Hematopoietic multipotent progenitor cell treated with erythropoietin and hydrocortisone succinate and interleukin-3 and kit ligand, for 4 days (in vitro differentiated cells): ENCODE measurements around the gene STK25.

Experiments
- DNase-seq: peaks from one replicate; pipeline ENCODE4 v3.0.0-alpha.2; 2015

Gene STK25

DNA sequence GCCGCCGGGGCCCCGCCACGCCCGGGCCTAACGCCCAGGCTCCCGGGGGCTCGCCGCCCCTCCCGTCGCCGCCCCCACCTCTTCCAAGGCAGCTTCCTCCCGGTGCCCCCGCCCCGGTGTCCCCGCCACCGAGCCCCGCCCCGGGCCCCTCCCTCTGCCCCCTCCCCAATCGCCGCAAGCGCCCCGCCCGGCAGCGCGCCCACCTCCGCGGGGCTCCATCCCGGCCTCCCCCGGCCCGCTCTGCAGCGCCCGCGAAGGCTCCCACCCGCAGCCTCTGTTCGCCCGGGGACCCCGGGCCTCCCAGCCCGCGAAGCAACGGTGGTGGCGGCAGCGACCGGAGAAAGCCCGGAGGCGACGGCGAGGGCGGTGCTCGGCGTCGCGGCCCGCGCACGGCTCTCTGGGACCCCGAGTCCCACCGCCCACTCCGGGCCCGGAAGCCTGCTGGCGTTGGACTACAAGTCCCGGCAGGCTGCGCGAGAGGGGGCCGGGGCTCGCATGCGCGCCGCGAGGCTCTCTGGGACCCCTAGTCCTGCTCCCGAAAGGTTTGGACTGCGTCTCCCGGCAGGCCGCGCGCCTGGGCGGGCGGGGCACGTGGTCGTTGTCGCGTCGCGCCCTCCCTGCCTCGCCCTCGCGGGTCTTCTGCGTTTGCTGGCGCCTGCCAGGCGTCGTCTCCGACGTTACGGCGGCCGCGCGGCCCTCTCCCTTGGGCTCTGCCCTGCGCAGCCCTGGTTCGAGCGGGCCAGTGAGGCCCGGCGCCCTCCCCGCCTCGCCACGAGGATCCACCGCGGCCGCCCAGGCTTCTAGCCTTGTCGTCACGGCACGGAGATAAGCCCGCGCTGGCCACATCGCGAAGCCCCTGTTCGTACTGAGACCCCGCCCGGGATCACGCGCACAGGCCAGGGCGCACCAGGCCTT lies at the start of gene STK25:
TSS of gene STK25 (minus strand) at position 345 of the 915 bp plus-strand sequence. CDS start 549 bp downstream, outside the sequence.
- DNase-seq: peak; percentile 99

DNA sequence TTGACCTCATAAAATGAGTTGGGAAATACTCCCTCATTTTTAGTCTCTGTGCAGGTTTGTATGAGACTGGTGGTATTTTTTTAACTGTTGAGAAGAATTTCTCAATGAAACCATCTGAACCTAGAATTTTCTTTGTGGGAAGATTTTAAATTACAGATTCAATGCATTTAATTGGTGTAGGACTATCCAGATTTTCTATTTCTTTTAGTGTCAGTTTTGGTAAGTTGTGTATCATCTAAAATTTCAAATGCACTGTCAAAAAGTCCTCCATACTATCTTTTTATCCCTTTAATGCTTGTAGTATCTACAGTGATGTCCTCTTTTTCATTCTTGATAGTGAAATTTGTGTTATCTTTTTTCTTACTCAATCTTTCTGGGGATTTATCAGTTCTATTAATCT lies 48.4 kb upstream of the STK25 start:
- DNase-seq: no peak

- no peak for DNase-seq
These were observed 47.3 kb upstream of the STK25 start for GRCh38 chr2:241555711-241556110.

DNA sequence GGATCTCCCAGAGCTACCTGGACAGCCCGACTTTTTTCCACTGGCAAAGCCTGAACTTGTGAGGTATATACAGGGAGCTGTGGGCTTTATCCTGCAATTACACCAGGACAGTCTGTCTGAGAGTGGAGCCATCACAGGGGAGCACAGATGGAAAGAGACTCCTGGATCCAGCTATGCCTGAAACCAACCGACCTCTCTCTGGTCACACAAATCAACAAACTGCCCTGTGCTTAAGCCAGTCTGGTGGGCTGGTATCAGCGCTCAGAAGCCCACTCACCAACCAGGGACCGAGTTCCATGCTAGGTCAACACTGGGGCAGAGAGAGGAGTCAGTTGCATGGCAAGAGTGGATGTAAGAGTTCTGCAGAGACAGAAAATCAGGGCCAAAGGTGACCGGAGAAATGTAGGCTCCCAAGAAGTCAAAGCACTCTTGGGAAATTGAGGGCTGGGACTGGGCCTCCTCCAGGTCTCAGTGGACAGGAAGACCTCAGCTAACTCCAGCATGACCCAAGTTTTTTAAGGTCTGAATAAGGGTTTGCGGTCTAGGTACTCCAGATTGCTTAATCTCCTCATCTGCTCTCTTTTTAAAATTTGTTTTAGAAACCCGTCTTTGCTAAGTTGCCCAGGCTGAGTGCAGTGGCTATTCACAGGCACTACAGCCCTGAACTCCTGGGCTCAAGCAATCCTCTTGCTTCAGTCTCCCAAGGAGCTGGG lies 46.4 kb upstream of the STK25 start:
- DNase-seq: no peak

GRCh38 chr2:241553981-241554380 lies 45.6 kb upstream of the STK25 start:
- DNase-seq: no peak

GRCh38 chr2:241553512-241553830 lies 45.1 kb upstream of the STK25 start:
- no peak for DNase-seq

GRCh38 chr2:241551998-241552737 lies 43.8 kb upstream of the STK25 start:
- DNase-seq: no peak

- no peak for DNase-seq
These were observed 43.2 kb upstream of the STK25 start for GRCh38 chr2:241551599-241551997.

DNA sequence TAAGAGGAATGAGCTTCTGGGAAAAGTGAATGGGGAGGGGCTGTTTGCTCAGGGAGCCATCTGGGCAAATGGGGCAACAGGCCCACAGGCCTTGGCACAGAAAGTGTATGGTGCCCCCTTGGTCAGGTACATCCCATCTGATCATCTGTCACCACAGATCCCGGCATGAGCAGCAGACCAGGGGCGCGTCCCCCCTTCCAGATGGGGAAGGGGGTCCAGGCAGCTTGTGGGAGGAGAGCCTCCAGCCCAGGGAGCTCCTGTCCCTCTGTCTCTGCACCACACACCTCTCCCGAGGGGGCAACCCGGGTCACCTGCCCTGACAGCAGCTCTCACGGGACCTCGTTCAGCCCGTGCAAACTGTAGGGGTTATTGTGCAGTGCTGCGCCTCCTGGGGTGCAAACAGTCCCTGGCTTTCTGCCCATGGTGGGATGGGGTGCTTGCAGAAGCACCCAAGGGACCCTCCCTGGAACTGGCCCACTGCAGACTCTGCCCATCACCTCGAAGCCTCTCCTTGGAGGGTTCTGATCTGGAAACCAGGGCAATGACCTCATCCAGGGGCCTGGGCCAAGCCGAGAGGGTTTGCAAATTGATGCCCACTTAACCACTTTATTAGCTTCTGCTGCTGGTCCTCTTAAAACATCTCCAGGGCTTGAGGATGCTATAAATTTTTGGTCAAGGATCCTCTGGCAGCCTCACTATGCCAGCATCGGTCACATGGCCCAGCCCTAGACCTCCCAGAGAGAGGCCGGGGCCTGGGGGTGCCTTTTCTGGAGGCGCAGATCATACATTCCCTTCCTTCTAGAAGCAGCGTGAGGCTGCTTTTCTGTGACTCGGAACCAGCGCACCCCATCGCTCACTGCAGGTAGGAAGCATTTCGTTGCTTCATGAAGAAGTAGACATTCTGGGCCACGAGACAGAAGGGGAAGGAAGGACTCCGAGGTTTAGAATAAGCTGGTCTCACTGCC lies 42.5 kb upstream of the STK25 start:
- DNase-seq: no peak

GRCh38 chr2:241548451-241548835 lies 40.1 kb upstream of the STK25 start:
- no peak for DNase-seq

GRCh38 chr2:241547781-241548450 lies 39.5 kb upstream of the STK25 start:
- DNase-seq: no peak

- DNase-seq: no peak
These were observed 38.6 kb upstream of the STK25 start for GRCh38 chr2:241546771-241547498.

DNA sequence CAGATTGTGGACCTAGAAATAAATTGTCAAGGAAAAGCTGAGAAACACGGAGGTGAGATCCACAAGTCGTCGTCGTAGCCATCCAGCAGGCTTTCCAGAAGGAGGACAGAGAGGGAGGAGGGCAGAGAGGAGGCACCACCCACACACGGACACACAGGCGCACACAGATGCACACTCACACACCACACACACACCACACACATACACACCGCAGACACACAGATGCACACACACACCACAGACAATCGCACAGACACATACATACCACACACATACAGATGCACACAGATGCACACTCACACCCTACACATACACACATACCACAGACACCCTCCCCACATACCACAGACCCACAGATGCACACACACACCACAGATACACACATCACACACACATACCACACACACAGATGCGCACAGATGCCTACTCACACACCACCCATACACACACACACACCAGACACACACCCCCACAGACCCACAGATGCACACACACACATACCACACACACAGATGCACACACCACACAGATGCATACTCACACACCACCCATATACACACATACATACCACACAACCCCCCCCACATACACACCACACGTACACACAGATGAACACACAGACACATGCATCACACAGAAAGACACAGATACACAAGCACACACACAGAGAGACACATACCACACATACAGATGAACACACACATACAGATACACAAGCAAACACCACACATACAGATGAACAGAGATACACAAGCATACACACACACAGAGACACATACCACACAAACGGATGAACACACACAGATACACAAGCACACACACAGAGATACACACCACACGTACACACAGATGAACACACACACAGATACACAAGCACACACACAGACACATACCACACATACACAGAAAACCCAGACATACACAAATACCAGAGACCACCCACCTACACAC lies 37.4 kb upstream of the STK25 start:
- DNase-seq: no peak

GRCh38 chr2:241545106-241545505 lies 36.7 kb upstream of the STK25 start:
- no peak for DNase-seq

GRCh38 chr2:241542278-241542605 lies 33.9 kb upstream of the STK25 start:
- no peak for DNase-seq

GRCh38 chr2:241541564-241542277 lies 33.3 kb upstream of the STK25 start:
- no peak for DNase-seq

DNA sequence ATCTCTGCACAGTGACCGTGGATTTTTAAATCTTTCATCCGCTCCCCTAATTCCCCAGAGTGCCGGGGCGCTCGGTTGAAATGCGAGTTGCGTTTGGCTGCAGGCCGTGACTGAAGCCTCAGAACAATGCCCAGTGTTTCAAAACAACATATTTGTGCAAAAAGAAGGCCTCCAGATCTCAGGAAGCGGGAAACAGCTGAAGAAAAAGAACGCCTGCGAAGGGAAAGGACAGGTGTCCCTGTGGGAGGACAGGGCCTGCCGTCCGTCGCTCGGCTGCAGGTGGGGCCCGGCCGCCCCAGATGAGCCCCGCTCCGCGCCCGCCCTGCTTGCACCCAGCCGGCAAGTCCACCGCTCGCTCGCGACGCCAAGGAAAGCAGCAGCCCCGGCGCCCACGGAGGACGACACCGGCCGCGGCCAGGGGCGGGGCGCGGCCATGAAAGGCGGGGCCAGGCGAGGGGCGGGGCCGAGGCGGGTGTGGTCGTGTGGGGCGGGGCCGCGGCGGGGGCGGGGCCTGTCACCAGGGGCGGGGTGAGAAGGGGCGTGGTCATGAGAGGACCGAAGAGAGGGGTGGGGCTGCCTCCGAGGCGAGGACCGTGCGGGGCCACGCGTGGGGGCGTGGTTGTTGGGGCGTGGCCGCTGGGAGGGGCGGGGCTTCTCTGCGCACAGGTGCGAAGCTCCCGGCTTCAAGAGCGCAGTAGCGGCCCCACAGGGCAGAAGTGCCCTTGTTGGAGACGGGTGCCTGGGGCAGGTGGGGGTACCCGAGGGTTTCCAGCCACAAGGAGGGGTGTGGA lies 32.6 kb upstream of the STK25 start:
- peak; percentile 82 for DNase-seq

- no peak for DNase-seq
These were observed 32.0 kb upstream of the STK25 start for GRCh38 chr2:241540401-241540770.
